Neural progenitor cell (in vitro differentiated cells): ENCODE measurements around the gene MED1. TPM values are rescaled to one million over a fixed set of nuclear protein-coding genes. Genes with fewer than 3 reads are reported as not detected.
"Not testable (repeated sequence)": the region's sequence is repeated elsewhere in the genome, so short reads cannot be mapped to it uniquely, and the experiment has no call there.

ENCODE experiments used
- DNase-seq: peaks from one replicate; pipeline ENCODE4 v3.0.0-alpha.2; 2016; ENCODE audit warnings: low spot score
- H2AFZ ChIP-seq: fragments of 200-600 bp; sonication (generic); replicated peaks from 2 replicates; pipeline ENCODE4 v1.6.1; 2016; ENCODE audit warnings: antibody characterized with exemption
- H3F3A ChIP-seq: fragments of 200-600 bp; sonication (generic); 2 replicates; pipeline ENCODE4 v1.6.1; 2016; ENCODE audit warnings: antibody characterized with exemption, low read depth
- H3K27ac ChIP-seq: fragments of 200-600 bp; sonication (generic); 2 replicates; pipeline ENCODE4 v1.5.1; 2016; ENCODE audit warnings: mild to moderate bottlenecking
- H3K27me3 ChIP-seq: fragments of 200-600 bp; sonication (generic); 2 replicates; pipeline ENCODE4 v1.6.1; 2016; ENCODE audit warnings: mild to moderate bottlenecking, moderate library complexity
- H3K36me3 ChIP-seq: fragments of 200-600 bp; sonication (generic); 2 replicates; pipeline ENCODE4 v1.5.1; 2016
- H3K4me1 ChIP-seq: fragments of 200-600 bp; sonication (generic); 2 replicates; pipeline ENCODE4 v1.6.1; 2016; ENCODE audit warnings: mixed run types
- H3K4me2 ChIP-seq: fragments of 200-600 bp; sonication (generic); 2 replicates; pipeline ENCODE4 v1.6.1; 2016
- H3K4me3 ChIP-seq: fragments of 200-600 bp; sonication (generic); 2 replicates; pipeline ENCODE4 v1.5.1; 2016
- H3K79me2 ChIP-seq: fragments of 200-600 bp; sonication (generic); 2 replicates; pipeline ENCODE4 v1.6.1; 2016; ENCODE audit warnings: low read depth
- H3K9ac ChIP-seq: fragments of 200-600 bp; sonication (generic); 2 replicates; pipeline ENCODE4 v1.6.1; 2016
- H3K9me3 ChIP-seq: fragments of 200-600 bp; sonication (generic); 2 replicates; pipeline ENCODE4 v1.5.1; 2016; ENCODE audit warnings: low read depth
- H4K20me1 ChIP-seq: fragments of 200-600 bp; sonication (generic); 2 replicates; pipeline ENCODE4 v1.6.1; 2016; ENCODE audit warnings: low read depth
- H3K27ac Mint-ChIP-seq: 3 replicates; pipeline ENCODE4 v1.8.0; 2021; ENCODE audit warnings: mixed read lengths
- H3K27me3 Mint-ChIP-seq: 2 replicates; pipeline ENCODE4 v1.8.0; 2022; ENCODE audit warnings: low read depth, mild to moderate bottlenecking, inconsistent platforms, moderate library complexity, mixed read lengths; ENCODE audit not compliant: insufficient read depth
- H3K36me3 Mint-ChIP-seq: 3 replicates; pipeline ENCODE4 v1.8.0; 2021; ENCODE audit warnings: mixed read lengths
- H3K4me1 Mint-ChIP-seq: 3 replicates; pipeline ENCODE4 v1.8.0; 2021; ENCODE audit warnings: mixed read lengths
- H3K4me3 Mint-ChIP-seq: 3 replicates; pipeline ENCODE4 v1.8.0; 2021; ENCODE audit warnings: mild to moderate bottlenecking, moderate library complexity, mixed read lengths
- H3K9me3 Mint-ChIP-seq: 3 replicates; pipeline ENCODE4 v1.8.0; 2020; ENCODE audit warnings: mixed read lengths
- CTCF ChIP-seq: fragments of 200-600 bp; sonication (generic); IDR thresholded peaks from 2 replicates; pipeline ENCODE4 v1.5.1; 2017; ENCODE audit warnings: antibody characterized with exemption, mild to moderate bottlenecking
- EZH2 ChIP-seq: fragments of 200-600 bp; sonication (generic); IDR thresholded peaks from 2 replicates; pipeline ENCODE4 v1.6.1; 2017; ENCODE audit warnings: antibody characterized with exemption, mild to moderate bottlenecking, moderate library complexity
- EZH2phosphoT487 ChIP-seq: fragments of 200-600 bp; sonication (generic); IDR thresholded peaks from 2 replicates; pipeline ENCODE4 v1.6.1; 2017; ENCODE audit warnings: antibody characterized with exemption
- total RNA-seq: library from RNA; depleted of rRNA; stranded (reverse); fragments of >200 nt; gene quantifications from 2 replicates; pipeline ENCODE4 v1.2.3, GENCODE V29; 2015; ENCODE audit warnings: low replicate concordance

MED1 gene
- total RNA-seq, 1 donor from 2014 or later = 35.6 TPM

GRCh38 chr17:39483506-39483905 is 32.4 kb upstream of the MED1 start:
- Histone ChIP-seq H3K9ac (no peak overlapping the region), H3K27ac (no peak overlapping the region), H3K4me3 (no peak overlapping the region), H3K9me3 (no peaks in the 10 kb centered on the region), H2AFZ (no peak overlapping the region), H3K4me2 (no peak overlapping the region), H3K4me1 (no peaks in the 10 kb centered on the region), H3K79me2 (peaks cover 38% of the 10 kb centered on the region), H3F3A (no peaks in the 10 kb centered on the region), H4K20me1 (peaks cover 3% of the 10 kb centered on the region), H3K27me3 (no peaks in the 10 kb centered on the region), H3K36me3 (no peaks in the 10 kb centered on the region)
- Mint-ChIP-seq H3K27ac (no peak overlapping the region), H3K9me3 (no peaks in the 10 kb centered on the region), H3K4me1 (no peaks in the 10 kb centered on the region), H3K27me3 (no peaks in the 10 kb centered on the region), H3K4me3 (no peak overlapping the region), H3K36me3 (peaks cover 6% of the 10 kb centered on the region)
- TF ChIP-seq EZH2phosphoT487 (no peak), CTCF (no peak), EZH2 (no peak)
- no peak for DNase-seq

- not testable (repeated sequence) for H3K36me3 Mint-ChIP-seq, H3K9me3 Mint-ChIP-seq, H3K9me3 ChIP-seq, H3K4me2 ChIP-seq, H3K27me3 ChIP-seq, H3K9ac ChIP-seq, H4K20me1 ChIP-seq, H3K36me3 ChIP-seq, H3K27ac ChIP-seq, H3K4me1 Mint-ChIP-seq, H3K4me1 ChIP-seq, DNase-seq, H3F3A ChIP-seq, H2AFZ ChIP-seq, H3K4me3 Mint-ChIP-seq, H3K27ac Mint-ChIP-seq, H3K27me3 Mint-ChIP-seq, H3K4me3 ChIP-seq
- H3K79me2 ChIP-seq = peaks cover 38% of the 10 kb centered on the region
Observed at GRCh38 chr17:39479631-39480030, 28.6 kb upstream of the MED1 start.

GRCh38 chr17:39473310-39473709 is 22.2 kb upstream of the MED1 start:
- H3K9me3 Mint-ChIP-seq = no peaks in the 10 kb centered on the region
- H3K27ac ChIP-seq = no peak overlapping the region
- peaks cover 26% of the 10 kb centered on the region for H4K20me1 ChIP-seq
- no peaks in the 10 kb centered on the region for H3K27me3 ChIP-seq
- no peak overlapping the region for H3K4me2 ChIP-seq
- H3K4me1 Mint-ChIP-seq = no peaks in the 10 kb centered on the region
- peaks cover 62% of the 10 kb centered on the region for H3K79me2 ChIP-seq
- no peak overlapping the region for H3K27ac Mint-ChIP-seq
- H3K4me3 Mint-ChIP-seq = no peak overlapping the region
- H3K4me3 ChIP-seq = no peak overlapping the region
- TF ChIP-seq EZH2 (no peak), EZH2phosphoT487 (no peak), CTCF (no peak)
- H3K27me3 Mint-ChIP-seq = no peaks in the 10 kb centered on the region
- H2AFZ ChIP-seq = no peak overlapping the region
- DNase-seq = no peak
- H3F3A ChIP-seq = peaks cover 7% of the 10 kb centered on the region
- no peak overlapping the region for H3K9ac ChIP-seq
- H3K36me3 ChIP-seq = peaks cover 20% of the 10 kb centered on the region
- no peaks in the 10 kb centered on the region for H3K9me3 ChIP-seq
- no peaks in the 10 kb centered on the region for H3K4me1 ChIP-seq
- H3K36me3 Mint-ChIP-seq = peaks cover 13% of the 10 kb centered on the region

GRCh38 chr17:39468610-39469009 is 17.5 kb upstream of the MED1 start:
- H3K4me3 ChIP-seq, H3K4me3 Mint-ChIP-seq, H3K27me3 ChIP-seq, H3K27me3 Mint-ChIP-seq, DNase-seq, H3K27ac ChIP-seq, H3K9ac ChIP-seq, H3K9me3 Mint-ChIP-seq, H3K4me2 ChIP-seq, H3F3A ChIP-seq, H3K27ac Mint-ChIP-seq, H2AFZ ChIP-seq, H3K9me3 ChIP-seq: not testable (repeated sequence)
- Histone ChIP-seq H4K20me1 (peaks cover 68% of the 10 kb centered on the region), H3K79me2 (peaks cover 90% of the 10 kb centered on the region), H3K36me3 (peaks cover 17% of the 10 kb centered on the region), H3K4me1 (peaks cover 18% of the 10 kb centered on the region)
- H3K4me1 Mint-ChIP-seq = peaks cover 14% of the 10 kb centered on the region
- peaks cover 17% of the 10 kb centered on the region for H3K36me3 Mint-ChIP-seq

GRCh38 chr17:39464639-39465181 is 13.6 kb upstream of the MED1 start:
- not testable (repeated sequence) for H3K27me3 ChIP-seq, H3K27ac Mint-ChIP-seq, H3F3A ChIP-seq, DNase-seq, H3K27ac ChIP-seq, H3K9me3 ChIP-seq, H3K36me3 Mint-ChIP-seq, H2AFZ ChIP-seq, H3K9me3 Mint-ChIP-seq, H3K27me3 Mint-ChIP-seq, H3K36me3 ChIP-seq
- peak overlapping the region; percentile 96 for H3K4me3 Mint-ChIP-seq
- Histone ChIP-seq H3K9ac (peak overlapping the region; percentile 98), H4K20me1 (peaks cover 76% of the 10 kb centered on the region), H3K4me2 (peak overlapping the region; percentile 93), H3K4me3 (peak overlapping the region; percentile 92), H3K79me2 (peaks cover 84% of the 10 kb centered on the region), H3K4me1 (peaks cover 21% of the 10 kb centered on the region)
- peaks cover 25% of the 10 kb centered on the region for H3K4me1 Mint-ChIP-seq
